AG09309 (cell line): Measurements from ENCODE around the gene S100A7.
A peak's percentile ranks its signal among the peaks of the same experiment; 100 is the strongest.

Experiments used
- DNase-seq: peaks from one replicate; pipeline ENCODE4 v3.0.0-alpha.2; 2010; ENCODE audit warnings: low read depth
- H3K4me3 ChIP-seq: 2 replicates; pipeline ENCODE4 v1.5.1; 2011; ENCODE audit warnings: mild to moderate bottlenecking, low read depth, low read length, moderate library complexity; ENCODE audit not compliant: control insufficient read depth
- TF ChIP-seq, protein P1 (sequence below): IDR thresholded peaks from 2 replicates; pipeline ENCODE4 v1.5.1; 2011; ENCODE audit warnings: mild to moderate bottlenecking, low read depth, low read length, inconsistent platforms; ENCODE audit not compliant: insufficient read depth, control insufficient read depth; ENCODE audit errors: missing control alignments

S100A7 gene

DNA sequence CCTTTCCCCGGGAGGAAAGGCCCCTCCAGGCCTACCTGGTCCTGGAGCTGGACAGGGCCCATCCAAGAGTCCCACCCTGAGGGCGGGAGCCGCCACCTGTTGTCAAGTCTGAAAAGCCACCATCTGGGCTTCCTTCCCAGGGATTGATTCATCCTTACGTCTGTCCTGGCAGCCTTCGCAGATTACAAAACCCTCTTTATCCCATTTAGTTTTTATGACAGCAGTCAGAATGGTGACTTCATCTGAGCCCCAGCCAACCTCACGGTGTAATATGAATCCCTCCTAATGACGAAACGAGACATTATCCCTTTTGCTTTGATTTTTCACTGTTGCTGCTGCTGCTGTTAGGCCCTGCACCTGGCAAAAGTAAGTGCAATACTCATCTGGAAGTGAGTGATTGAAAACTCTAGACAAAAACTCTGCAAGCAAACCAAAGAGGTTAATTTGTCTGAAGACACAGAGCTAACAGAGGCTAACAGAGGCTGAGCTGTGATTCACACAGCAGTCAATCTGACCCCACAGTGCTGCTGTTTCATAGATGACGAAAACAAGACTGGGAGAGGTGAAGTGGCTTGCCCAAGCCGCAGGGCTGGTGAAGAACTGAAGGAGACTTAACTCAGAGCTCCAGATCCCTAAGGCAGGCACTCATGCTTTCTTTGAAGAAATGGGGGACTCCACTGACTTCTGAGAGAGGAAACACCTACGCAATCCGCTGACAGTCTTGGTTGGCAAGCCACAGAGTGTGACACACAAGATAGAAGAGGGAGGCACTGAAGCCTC is 30.0 kb upstream of the S100A7 start:
- peak; percentile 88 for DNase-seq
- TF ChIP-seq, protein P1, sequence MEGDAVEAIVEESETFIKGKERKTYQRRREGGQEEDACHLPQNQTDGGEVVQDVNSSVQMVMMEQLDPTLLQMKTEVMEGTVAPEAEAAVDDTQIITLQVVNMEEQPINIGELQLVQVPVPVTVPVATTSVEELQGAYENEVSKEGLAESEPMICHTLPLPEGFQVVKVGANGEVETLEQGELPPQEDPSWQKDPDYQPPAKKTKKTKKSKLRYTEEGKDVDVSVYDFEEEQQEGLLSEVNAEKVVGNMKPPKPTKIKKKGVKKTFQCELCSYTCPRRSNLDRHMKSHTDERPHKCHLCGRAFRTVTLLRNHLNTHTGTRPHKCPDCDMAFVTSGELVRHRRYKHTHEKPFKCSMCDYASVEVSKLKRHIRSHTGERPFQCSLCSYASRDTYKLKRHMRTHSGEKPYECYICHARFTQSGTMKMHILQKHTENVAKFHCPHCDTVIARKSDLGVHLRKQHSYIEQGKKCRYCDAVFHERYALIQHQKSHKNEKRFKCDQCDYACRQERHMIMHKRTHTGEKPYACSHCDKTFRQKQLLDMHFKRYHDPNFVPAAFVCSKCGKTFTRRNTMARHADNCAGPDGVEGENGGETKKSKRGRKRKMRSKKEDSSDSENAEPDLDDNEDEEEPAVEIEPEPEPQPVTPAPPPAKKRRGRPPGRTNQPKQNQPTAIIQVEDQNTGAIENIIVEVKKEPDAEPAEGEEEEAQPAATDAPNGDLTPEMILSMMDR = no peak
- no peak overlapping the region for H3K4me3 ChIP-seq

DNA sequence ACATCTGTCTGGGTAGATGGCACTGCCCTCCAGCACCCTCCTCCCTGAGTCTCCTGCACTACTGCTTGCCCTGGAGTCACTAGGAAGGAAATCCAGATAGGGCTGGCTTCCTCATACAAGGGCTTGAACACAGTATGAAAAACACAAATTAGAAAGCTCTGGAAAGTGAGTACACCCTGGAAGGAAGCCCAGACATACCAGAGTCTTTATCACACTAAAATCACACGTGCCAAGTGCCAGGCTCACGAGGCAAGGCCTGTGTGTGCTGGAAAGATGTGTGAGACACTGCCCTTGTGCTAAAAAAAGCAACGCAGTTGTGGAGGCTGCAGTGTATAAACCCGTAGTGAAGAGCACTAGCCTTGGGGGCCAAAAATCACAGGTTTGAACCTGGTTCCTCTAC is 28.3 kb upstream of the S100A7 start:
- TF ChIP-seq, protein P1 = no peak
- H3K4me3 ChIP-seq = no peak overlapping the region
- DNase-seq = no peak

DNA sequence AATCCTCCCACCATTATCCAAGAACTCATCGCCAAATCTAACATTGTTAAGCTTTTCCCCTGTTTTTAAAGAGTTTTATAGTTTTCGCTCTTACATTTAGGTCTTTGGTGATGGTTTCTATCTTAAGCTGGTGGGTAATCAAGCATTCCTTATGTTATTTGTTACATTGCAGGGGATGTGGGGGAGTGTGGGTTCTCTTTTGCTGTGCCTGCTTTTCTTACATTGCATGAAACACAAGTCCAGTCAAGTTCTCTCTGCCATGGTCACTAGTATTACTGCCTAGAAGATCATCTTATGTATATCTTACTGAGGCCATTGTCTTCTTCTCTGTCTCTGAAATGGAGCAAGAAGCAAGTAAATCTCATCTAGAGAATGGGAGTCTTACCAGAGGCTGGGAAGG is 27.3 kb upstream of the S100A7 start:
- DNase-seq = no peak
- TF ChIP-seq, protein P1 = no peak
- H3K4me3 ChIP-seq = no peak overlapping the region

DNA sequence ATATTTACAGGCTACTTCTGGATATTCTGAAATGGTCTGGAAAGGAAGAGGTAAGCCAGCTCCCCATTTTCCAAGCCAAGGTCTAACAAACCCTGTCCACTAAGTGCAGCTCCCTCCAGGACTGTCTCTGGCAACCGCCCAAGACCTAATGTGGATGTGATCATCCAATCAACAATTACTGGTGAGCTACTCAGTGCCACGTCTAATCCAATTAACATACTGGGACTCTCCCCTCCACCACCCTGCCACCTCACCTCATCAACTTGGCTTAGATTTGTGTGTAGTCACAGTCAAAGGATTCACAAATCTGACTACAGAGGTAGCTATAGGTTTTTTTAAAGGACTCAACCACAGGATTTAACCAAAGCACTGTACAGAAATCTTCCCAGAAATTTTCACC is 25.4 kb upstream of the S100A7 start:
- H3K4me3 ChIP-seq = no peak overlapping the region
- TF ChIP-seq, protein P1 = no peak
- no peak for DNase-seq

DNA sequence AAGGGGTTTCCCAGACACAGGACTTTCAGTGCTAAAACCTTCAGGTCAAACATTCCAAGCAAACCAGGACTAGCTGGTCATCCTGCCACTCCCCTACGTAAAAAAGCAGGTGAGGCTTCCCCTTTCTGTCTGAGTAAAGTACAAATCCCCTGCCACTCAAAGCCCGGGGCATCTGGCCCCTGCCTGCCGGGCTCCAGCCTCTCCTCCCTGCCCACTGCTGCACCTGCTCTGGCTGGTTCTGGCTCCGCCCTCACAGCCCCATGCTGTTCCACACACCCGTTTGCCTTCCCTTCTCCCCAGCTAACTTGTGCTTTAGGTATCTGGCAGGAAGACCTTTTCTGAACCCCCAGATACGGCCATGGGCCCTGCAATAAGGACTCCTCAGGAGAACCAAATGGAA is 23.3 kb upstream of the S100A7 start:
- no peak overlapping the region for H3K4me3 ChIP-seq
- no peak for DNase-seq
- TF ChIP-seq, protein P1 = no peak

DNA sequence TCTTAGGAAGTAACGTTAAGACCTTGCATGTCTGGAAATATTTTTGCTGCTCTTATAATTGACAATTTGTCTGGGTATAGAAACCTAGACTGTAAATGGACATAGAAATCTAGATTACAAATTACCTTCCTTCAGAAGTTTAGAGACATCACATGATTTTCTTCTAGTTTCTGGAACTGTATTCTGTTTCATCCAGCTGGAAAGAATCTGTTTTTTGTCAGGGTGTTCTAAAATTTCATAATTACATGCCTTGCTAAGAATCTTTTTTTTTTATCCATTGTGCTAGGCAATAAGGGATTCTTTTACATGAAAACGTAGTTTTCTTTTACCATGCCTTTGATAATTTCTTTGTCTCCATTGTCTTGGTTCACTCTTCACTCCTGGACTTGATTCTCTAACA is 20.7 kb upstream of the S100A7 start:
- TF ChIP-seq, protein P1 = no peak
- no peak for DNase-seq
- no peak overlapping the region for H3K4me3 ChIP-seq
